Measurements from ENCODE around the gene TRIM17. TPM values are rescaled to one million over a fixed set of nuclear protein-coding genes. Genes with fewer than 3 reads are reported as not detected.

The TRIM17 gene
- total RNA-seq, 1 donor from 2014 or later: 2.6 TPM

DNA sequence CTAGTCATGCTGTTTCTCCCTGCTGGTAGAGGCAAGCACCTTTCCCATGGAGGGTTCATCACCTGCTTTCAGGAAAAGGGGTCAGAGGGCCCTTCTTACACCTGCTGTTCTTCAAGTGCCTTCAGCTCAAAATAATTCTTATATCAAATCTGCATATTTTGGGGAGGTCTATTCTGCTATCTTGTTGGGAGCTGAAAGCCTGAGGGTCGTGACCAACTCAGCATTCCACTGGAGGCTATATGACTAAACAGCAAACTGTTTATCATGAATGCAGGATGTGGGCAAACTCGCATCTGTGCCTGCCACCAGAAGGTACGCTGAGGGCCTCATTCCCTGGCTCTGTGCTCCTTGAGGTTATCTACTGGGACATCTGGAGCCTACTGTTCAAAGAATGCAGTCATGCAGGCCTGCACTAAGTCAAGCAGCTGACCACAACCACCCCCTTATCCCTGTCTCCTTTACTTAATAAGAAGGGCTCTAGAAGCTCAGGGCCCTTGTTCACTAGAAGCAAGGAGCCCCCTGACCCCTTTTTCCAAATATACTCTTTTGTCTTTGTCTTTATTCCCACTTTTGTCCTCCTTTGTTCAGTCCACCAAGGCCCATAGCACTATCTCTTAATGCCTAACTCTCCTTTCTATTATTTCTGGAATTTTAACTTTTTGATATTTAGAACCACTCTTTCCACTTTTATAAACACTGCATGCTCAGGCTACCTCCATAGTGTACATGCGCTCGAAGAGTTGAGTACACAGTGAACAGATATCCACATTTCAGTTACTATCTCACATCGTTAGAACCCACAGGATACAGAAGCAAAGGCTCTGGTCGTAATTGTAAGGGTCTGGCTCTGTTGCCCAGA lies 4.5 kb upstream of the TRIM17 start:
- no peak for DNase-seq
- TF ChIP-seq, protein P1, sequence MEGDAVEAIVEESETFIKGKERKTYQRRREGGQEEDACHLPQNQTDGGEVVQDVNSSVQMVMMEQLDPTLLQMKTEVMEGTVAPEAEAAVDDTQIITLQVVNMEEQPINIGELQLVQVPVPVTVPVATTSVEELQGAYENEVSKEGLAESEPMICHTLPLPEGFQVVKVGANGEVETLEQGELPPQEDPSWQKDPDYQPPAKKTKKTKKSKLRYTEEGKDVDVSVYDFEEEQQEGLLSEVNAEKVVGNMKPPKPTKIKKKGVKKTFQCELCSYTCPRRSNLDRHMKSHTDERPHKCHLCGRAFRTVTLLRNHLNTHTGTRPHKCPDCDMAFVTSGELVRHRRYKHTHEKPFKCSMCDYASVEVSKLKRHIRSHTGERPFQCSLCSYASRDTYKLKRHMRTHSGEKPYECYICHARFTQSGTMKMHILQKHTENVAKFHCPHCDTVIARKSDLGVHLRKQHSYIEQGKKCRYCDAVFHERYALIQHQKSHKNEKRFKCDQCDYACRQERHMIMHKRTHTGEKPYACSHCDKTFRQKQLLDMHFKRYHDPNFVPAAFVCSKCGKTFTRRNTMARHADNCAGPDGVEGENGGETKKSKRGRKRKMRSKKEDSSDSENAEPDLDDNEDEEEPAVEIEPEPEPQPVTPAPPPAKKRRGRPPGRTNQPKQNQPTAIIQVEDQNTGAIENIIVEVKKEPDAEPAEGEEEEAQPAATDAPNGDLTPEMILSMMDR (IDR thresholded peaks at IDR 0.05): no peak
- peaks cover 22% of the 10 kb centered on the region for H3K27me3 ChIP-seq

DNA sequence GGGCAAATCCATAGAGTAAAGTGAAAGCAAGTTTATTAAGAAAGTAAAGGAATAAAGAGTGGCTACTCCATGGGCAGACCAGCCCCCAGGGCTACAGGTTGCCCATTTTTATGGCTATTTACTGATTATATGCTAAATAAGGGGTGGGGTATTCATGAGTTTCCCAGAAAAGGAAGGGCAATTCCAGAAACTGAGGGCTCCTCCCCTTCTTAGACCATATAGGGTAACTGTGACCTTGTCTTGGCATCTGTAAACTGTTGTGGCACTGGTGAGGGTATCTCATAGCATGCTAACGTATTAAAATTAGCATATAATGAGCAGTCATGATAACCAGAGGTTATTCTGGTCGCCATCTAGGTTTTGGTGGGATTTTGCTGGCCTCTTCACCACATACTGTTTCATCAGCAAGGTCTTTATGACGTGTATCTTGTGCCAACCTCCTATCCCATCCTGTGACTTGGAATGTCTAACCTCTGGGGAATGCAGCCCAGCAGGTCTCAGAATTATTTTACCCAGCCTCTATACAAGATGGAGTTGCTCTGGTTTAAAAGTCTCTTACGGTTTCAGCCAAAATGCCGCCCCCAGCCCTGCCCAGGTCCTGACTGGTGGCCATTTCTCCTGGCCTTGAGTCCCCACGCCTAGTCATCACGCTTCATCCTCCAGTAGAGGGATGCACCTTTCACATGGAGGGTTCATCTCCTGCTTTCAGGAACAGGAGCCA lies 982 bp upstream of the TRIM17 start:
- TF ChIP-seq, protein P1 (IDR thresholded peaks at IDR 0.05): no peak
- DNase-seq (no peak), ATAC-seq (no peak)
- Histone ChIP-seq H3K36me3 (no peaks in the 10 kb centered on the region), H3K9me3 (no peaks in the 10 kb centered on the region), H3K4me1 (peaks cover 14% of the 10 kb centered on the region), H3K27ac (no peak overlapping the region), H3K27me3 (peaks cover 33% of the 10 kb centered on the region), H3K4me3 (no peak overlapping the region)
- intact Hi-C loops (cut with DNase I): no loop called here

More for the DNA sequence above, 4.5 kb upstream of the TRIM17 start:
- intact Hi-C loops (cut with DNase I): no loop called here
- no peak for ATAC-seq
- H3K4me3 ChIP-seq: no peak overlapping the region
- no peaks in the 10 kb centered on the region for H3K36me3 ChIP-seq
- H3K9me3 ChIP-seq: no peaks in the 10 kb centered on the region
- H3K27ac ChIP-seq: no peak overlapping the region
- peaks cover 9% of the 10 kb centered on the region for H3K4me1 ChIP-seq

DNA sequence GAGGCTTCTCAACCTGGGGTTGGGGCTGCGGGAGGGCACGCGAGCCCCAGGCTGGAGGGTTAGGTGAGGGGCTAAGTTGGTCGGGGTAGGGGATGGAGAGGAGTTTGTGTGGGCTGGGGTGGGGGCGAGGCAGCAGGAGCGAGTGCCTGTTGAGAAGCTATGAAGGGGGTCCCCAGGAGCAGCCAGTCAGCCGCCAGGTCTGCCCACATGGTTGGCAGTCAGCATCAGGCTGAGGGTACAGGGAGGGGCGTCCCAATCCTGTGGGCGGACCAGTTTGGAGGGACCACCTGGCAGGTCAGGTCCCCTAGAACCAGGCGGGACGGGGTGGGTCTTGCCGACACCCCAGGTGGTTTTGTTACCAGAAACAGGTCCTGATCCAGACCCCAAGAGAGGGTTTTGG lies 400 bp upstream of the TRIM17 start:
- no peak overlapping the region for H3K27ac ChIP-seq
- no peaks in the 10 kb centered on the region for H3K36me3 ChIP-seq
- TF ChIP-seq, protein P1 (IDR thresholded peaks at IDR 0.05): no peak
- intact Hi-C loops (cut with DNase I): no loop called here
- no peak overlapping the region for H3K4me3 ChIP-seq
- H3K9me3 ChIP-seq: no peaks in the 10 kb centered on the region
- DNase-seq: peak; percentile 52
- peaks cover 33% of the 10 kb centered on the region for H3K27me3 ChIP-seq
- peaks cover 14% of the 10 kb centered on the region for H3K4me1 ChIP-seq
- ATAC-seq: no peak

DNA sequence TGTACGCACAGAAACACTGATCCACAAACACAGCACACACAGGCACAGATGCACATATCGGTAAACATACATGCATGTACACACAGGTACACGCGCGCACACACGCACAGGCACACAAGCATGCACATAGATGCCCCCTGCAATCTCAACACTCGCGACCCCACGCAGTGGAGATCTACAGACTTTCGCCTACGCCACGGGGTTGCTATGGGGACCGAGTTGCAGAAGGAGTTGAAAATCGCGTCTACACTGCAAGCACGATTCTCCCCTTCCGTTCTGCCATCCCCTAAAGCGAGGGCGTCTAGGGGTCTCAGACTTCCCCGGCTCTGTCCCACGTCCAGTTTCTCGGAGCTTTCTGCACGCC lies 826 bp downstream of the TRIM17 start:
- Histone ChIP-seq H3K9me3 (no peaks in the 10 kb centered on the region), H3K27me3 (peaks cover 33% of the 10 kb centered on the region), H3K27ac (no peak overlapping the region), H3K36me3 (no peaks in the 10 kb centered on the region), H3K4me3 (peak overlapping the region; percentile 48), H3K4me1 (peaks cover 14% of the 10 kb centered on the region)
- ATAC-seq (no peak), DNase-seq (no peak)
- intact Hi-C loops (cut with DNase I): no loop called here
- TF ChIP-seq, protein P1 (IDR thresholded peaks at IDR 0.05): no peak

DNA sequence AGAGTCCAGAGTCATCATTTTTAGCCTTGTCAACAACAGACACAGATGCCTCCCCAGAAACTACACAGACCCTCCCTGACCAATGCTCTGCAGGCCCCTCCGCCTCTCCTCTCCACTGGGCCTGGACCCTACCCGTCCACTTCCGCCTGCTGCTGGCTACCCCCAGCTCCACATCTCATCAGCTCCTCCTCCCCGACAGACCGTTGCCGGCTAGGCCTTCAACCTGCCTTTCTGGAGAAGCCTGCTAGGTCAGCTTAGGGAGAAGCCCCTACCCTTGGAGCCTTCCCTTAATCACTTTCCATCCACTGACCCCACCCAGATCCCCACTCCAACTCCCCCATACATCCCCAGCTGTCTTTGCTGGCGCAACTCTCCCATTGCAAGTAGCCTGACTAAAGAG lies 1.4 kb downstream of the TRIM17 start:
- DNase-seq (no peak), ATAC-seq (no peak)
- H3K9me3 ChIP-seq: no peaks in the 10 kb centered on the region

More for the DNA sequence above, 1.4 kb downstream of the TRIM17 start:
- H3K4me1 ChIP-seq: peaks cover 14% of the 10 kb centered on the region
- TF ChIP-seq, protein P1 (IDR thresholded peaks at IDR 0.05): no peak
- no peak overlapping the region for H3K27ac ChIP-seq
- peaks cover 33% of the 10 kb centered on the region for H3K27me3 ChIP-seq
- intact Hi-C loops (cut with DNase I): no loop called here
- no peak overlapping the region for H3K4me3 ChIP-seq
- no peaks in the 10 kb centered on the region for H3K36me3 ChIP-seq

All from upper lobe of right lung (tissue), 1 donor.